Right lobe of liver (tissue), 4 donors: ENCODE data around the gene SNRPA.

Source experiments
- POLR2A ChIP-seq: fragments of 450-650 bp; IDR thresholded peaks from one replicate; pipeline ENCODE4 v1.6.1; 2017; ENCODE audit warnings: antibody characterized with exemption, mild to moderate bottlenecking
- TF ChIP-seq, protein P1 (sequence below), 4 donors: fragments of 200-600 bp in 3 of 4; fragments of 450-650 bp in 1 of 4; IDR thresholded peaks; one replicate each; pipeline versions ENCODE4 v1.5.1 to v1.8.0; 2016 to 2022; ENCODE audit warnings: antibody characterized with exemption in 4 of 4, mild to moderate bottlenecking in 2 of 4
- donor health status: DM: no; HTN: no; CAD: no.
- donor health status: DM: no; HTN: no; CAD: no.
- donor health status: DM: no; HTN: yes; CAD: no.

- TF ChIP-seq, protein P1, sequence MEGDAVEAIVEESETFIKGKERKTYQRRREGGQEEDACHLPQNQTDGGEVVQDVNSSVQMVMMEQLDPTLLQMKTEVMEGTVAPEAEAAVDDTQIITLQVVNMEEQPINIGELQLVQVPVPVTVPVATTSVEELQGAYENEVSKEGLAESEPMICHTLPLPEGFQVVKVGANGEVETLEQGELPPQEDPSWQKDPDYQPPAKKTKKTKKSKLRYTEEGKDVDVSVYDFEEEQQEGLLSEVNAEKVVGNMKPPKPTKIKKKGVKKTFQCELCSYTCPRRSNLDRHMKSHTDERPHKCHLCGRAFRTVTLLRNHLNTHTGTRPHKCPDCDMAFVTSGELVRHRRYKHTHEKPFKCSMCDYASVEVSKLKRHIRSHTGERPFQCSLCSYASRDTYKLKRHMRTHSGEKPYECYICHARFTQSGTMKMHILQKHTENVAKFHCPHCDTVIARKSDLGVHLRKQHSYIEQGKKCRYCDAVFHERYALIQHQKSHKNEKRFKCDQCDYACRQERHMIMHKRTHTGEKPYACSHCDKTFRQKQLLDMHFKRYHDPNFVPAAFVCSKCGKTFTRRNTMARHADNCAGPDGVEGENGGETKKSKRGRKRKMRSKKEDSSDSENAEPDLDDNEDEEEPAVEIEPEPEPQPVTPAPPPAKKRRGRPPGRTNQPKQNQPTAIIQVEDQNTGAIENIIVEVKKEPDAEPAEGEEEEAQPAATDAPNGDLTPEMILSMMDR (IDR thresholded peaks at IDR 0.05), result no peak
- TF ChIP-seq POLR2A, result no peak
These were observed 46.4 kb downstream of the SNRPA start for GRCh38 chr19:40797166-40797962.
